ENCODE measurements around the gene VGLL4.

Gene VGLL4

DNA sequence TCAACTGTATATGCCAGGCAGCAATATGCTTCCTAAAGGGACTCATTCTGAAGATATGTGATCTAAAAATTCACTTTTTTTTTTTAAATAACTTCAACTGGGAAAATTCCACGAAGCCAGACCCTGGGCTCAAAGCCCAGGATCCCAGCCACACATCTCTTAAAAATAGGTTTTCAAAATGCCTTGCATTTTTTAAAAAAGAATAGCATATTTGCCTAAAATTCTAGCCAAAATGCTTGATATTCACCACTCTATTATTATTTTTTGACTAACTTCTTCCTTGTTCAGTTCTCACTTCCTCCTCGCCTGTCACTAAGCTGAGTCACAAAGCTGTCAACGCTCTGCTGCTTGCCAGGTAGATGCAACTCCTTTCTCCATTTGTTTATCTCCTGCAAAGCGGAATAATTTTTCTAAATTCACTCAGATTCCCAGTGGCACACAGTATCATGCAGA lies 28.0 kb upstream of the VGLL4 start (continued):
- TF ChIP-seq, protein P1, sequence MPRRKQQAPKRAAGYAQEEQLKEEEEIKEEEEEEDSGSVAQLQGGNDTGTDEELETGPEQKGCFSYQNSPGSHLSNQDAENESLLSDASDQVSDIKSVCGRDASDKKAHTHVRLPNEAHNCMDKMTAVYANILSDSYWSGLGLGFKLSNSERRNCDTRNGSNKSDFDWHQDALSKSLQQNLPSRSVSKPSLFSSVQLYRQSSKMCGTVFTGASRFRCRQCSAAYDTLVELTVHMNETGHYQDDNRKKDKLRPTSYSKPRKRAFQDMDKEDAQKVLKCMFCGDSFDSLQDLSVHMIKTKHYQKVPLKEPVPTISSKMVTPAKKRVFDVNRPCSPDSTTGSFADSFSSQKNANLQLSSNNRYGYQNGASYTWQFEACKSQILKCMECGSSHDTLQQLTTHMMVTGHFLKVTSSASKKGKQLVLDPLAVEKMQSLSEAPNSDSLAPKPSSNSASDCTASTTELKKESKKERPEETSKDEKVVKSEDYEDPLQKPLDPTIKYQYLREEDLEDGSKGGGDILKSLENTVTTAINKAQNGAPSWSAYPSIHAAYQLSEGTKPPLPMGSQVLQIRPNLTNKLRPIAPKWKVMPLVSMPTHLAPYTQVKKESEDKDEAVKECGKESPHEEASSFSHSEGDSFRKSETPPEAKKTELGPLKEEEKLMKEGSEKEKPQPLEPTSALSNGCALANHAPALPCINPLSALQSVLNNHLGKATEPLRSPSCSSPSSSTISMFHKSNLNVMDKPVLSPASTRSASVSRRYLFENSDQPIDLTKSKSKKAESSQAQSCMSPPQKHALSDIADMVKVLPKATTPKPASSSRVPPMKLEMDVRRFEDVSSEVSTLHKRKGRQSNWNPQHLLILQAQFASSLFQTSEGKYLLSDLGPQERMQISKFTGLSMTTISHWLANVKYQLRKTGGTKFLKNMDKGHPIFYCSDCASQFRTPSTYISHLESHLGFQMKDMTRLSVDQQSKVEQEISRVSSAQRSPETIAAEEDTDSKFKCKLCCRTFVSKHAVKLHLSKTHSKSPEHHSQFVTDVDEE (CRISPR knock-in tag; IDR thresholded peaks at IDR 0.05) = no peak
- TF ChIP-seq ZC3H10 (CRISPR knock-in tag; IDR thresholded peaks at IDR 0.05) = no peak
- TF ChIP-seq ZNF8 (CRISPR knock-in tag; IDR thresholded peaks at IDR 0.05) = no peak
- no peak for TF ChIP-seq ZNF70 (CRISPR knock-in tag; IDR thresholded peaks at IDR 0.05)

DNA sequence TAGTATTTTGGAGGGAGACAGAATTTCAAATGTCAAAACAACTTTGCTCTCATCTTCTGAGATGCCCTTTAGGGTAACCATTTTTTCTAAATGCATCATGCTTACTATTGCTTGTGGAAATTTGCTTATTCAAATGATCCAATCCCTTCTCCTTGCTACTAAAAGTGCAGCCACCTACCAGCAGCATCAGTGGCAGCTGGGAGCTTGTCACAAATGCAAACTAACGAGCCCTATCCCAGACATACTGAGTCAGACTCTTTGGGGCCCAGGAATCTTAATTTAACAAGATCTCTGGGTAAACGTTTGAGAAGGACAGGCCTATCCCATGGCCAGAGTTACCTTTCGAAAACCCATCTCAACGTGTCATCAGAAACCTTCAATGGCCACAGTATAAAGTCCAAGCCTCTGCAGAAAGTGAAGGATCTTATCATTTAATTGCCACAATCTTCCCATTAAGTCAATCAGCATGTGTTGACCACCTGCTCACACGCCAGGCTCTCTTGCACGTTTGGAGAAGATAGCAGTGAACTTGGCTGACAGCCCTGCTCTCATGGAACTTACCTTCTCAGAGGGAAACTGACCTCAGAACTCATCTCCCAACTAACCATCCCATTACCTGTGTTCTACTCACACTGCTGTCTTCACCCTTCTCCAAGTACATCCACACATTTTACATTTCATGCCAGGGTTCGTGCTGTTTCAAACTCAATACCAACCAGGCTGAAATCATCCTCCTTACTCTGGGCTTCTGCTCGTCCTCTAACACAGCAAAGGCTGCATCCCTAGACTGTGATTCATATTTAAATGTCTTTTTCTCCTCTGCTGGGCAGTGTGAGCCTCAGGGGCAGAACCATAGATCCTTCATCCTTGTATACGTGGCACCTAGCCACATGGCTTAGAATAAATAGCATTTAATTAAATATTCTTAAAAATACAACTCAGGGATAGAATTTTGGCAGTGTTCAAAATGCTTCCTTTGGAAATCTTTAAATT lies 24.8 kb upstream of the VGLL4 start:
- ATAC-seq = peak; percentile 66
- TF ChIP-seq TCF4 (CRISPR knock-in tag; IDR thresholded peaks at IDR 0.05; ENCODE audit: borderline replicate concordance) (no peak), GLIS3 (CRISPR knock-in tag; IDR thresholded peaks at IDR 0.05) (no peak), ESRRG (CRISPR knock-in tag; IDR thresholded peaks at IDR 0.05) (no peak), ZFP30 (CRISPR knock-in tag; IDR thresholded peaks at IDR 0.05) (no peak), TOX (CRISPR knock-in tag; IDR thresholded peaks at IDR 0.05; ENCODE audit: borderline replicate concordance) (no peak), ZFP3 (CRISPR knock-in tag; IDR thresholded peaks at IDR 0.05) (no peak)
- TF ChIP-seq, protein P2, sequence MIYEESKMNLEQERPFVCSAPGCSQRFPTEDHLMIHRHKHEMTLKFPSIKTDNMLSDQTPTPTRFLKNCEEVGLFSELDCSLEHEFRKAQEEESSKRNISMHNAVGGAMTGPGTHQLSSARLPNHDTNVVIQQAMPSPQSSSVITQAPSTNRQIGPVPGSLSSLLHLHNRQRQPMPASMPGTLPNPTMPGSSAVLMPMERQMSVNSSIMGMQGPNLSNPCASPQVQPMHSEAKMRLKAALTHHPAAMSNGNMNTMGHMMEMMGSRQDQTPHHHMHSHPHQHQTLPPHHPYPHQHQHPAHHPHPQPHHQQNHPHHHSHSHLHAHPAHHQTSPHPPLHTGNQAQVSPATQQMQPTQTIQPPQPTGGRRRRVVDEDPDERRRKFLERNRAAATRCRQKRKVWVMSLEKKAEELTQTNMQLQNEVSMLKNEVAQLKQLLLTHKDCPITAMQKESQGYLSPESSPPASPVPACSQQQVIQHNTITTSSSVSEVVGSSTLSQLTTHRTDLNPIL (CRISPR knock-in tag; IDR thresholded peaks at IDR 0.05; ENCODE audit: low read depth) = no peak

DNA sequence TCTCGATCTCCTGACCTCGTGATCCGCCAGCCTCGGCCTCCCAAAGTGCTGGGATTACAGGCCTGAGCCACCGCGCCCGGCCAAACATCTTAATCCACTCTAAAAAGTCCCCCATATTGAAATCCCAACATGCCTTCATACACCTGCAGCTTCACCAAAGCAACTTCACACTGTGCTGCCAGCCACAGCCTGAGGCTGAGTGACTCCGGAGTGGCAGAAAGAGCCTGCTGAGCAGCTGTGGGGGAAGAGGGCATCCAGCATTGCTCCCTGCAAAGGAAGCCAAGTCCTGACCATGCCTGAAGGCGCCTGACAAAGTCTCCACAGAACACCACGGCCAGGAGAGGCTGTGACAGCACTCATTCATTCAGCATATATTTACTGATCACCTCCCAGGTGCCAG lies 21.6 kb upstream of the VGLL4 start:
- no peak for TF ChIP-seq SNAI2 (CRISPR knock-in tag; IDR thresholded peaks at IDR 0.05)
- TF ChIP-seq, protein P3, sequence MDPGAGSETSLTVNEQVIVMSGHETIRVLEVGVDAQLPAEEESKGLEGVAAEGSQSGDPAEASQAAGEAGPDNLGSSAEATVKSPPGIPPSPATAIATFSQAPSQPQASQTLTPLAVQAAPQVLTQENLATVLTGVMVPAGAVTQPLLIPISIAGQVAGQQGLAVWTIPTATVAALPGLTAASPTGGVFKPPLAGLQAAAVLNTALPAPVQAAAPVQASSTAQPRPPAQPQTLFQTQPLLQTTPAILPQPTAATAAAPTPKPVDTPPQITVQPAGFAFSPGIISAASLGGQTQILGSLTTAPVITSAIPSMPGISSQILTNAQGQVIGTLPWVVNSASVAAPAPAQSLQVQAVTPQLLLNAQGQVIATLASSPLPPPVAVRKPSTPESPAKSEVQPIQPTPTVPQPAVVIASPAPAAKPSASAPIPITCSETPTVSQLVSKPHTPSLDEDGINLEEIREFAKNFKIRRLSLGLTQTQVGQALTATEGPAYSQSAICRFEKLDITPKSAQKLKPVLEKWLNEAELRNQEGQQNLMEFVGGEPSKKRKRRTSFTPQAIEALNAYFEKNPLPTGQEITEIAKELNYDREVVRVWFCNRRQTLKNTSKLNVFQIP (CRISPR knock-in tag; IDR thresholded peaks at IDR 0.05; ENCODE audit: borderline replicate concordance, low read depth) = no peak
- no peak for ATAC-seq

DNA sequence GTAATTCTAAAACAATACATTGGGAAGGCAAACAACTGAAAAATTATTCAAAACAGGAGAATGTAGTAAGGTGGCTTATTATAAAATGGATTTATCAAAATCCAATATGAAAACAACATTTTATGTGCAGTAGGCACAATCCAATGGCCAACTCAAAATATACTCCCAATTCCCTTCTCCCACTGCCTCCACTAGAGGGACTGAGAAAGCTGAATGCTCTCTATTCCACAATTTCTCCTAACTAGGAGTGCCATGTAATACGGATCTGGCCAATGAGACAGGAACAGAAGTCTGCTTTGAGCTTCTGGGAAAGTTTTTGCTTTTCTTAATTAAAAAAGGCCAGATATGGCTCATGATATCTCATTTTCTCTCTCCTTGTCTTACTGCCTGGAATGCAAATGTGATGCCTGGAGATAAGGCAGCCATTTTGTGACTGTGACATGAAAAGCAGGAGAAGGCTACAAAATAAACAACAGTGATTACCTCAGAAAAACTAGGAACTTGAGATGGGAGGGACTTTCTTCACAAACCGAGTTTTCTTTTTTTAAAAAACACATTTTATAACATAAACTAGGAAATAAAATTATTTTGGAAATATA lies 18.8 kb upstream of the VGLL4 start:
- ATAC-seq = peak; percentile 56; the same call in 1 of the 3 replicates
- TF ChIP-seq, protein P4, sequence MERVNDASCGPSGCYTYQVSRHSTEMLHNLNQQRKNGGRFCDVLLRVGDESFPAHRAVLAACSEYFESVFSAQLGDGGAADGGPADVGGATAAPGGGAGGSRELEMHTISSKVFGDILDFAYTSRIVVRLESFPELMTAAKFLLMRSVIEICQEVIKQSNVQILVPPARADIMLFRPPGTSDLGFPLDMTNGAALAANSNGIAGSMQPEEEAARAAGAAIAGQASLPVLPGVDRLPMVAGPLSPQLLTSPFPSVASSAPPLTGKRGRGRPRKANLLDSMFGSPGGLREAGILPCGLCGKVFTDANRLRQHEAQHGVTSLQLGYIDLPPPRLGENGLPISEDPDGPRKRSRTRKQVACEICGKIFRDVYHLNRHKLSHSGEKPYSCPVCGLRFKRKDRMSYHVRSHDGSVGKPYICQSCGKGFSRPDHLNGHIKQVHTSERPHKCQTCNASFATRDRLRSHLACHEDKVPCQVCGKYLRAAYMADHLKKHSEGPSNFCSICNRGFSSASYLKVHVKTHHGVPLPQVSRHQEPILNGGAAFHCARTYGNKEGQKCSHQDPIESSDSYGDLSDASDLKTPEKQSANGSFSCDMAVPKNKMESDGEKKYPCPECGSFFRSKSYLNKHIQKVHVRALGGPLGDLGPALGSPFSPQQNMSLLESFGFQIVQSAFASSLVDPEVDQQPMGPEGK (CRISPR knock-in tag; IDR thresholded peaks at IDR 0.05; ENCODE audit: borderline replicate concordance) = no peak
- TF ChIP-seq, protein P1 (CRISPR knock-in tag; IDR thresholded peaks at IDR 0.05) = no peak
- no peak for TF ChIP-seq TOX (CRISPR knock-in tag; IDR thresholded peaks at IDR 0.05; ENCODE audit: borderline replicate concordance)
- no peak for TF ChIP-seq GLIS3 (CRISPR knock-in tag; IDR thresholded peaks at IDR 0.05)
- no peak for TF ChIP-seq ZC3H10 (CRISPR knock-in tag; IDR thresholded peaks at IDR 0.05)
- no peak for TF ChIP-seq PPARA (CRISPR knock-in tag; IDR thresholded peaks at IDR 0.05; ENCODE audit: borderline replicate concordance)
- TF ChIP-seq, protein P2 (CRISPR knock-in tag; IDR thresholded peaks at IDR 0.05; ENCODE audit: low read depth) = no peak

Measured in SK-N-SH treated with all-trans-retinoic acid at 6 μM for 48 hours (cell line).